Testis (tissue), 5 donors: Measurements from ENCODE around the gene FAM199X. TPM values are rescaled to one million over a fixed set of nuclear protein-coding genes. Genes with fewer than 3 reads are reported as not detected.
A peak's percentile ranks its signal among the peaks of the same experiment; 100 is the strongest.

ENCODE experiments used
- DNase-seq: peaks from one replicate; pipeline ENCODE4 v3.0.0-alpha.2; 2019
- H3K27ac ChIP-seq, 2 donors: fragments of 200-600 bp; sonication (generic); one replicate each; pipeline ENCODE4 v1.5.1; 2019
- H3K27me3 ChIP-seq: fragments of 200-600 bp; sonication (generic); one replicate; pipeline ENCODE4 v1.5.1; 2019
- H3K36me3 ChIP-seq: fragments of 200-600 bp; sonication (generic); one replicate; pipeline ENCODE4 v1.5.1; 2017; ENCODE audit warnings: low read depth; ENCODE audit errors: missing control alignments
- H3K4me1 ChIP-seq: fragments of 200-600 bp; sonication (generic); one replicate; pipeline ENCODE4 v1.5.1; 2019
- H3K4me3 ChIP-seq, 2 donors: fragments of 200-600 bp; sonication (generic); one replicate each; pipeline ENCODE4 v1.5.1; 2017 to 2019
- H3K9me3 ChIP-seq: fragments of 200-600 bp; sonication (generic); one replicate; pipeline ENCODE4 v1.5.1; 2017
- CTCF ChIP-seq, 3 experiments: fragments of 450-650 bp in 2 of 3; fragments of 200-600 bp in 1 of 3; sonication (generic) in 1 of 3; IDR thresholded peaks; one replicate each; pipeline ENCODE4 v1.5.1; 2016 to 2019; ENCODE audit warnings: antibody characterized with exemption in 3 of 3, mild to moderate bottlenecking in 2 of 3, moderate library complexity in 1 of 3
- POLR2A ChIP-seq: fragments of 450-650 bp; IDR thresholded peaks from one replicate; pipeline ENCODE4 v1.6.1; 2017; ENCODE audit warnings: antibody characterized with exemption, mild to moderate bottlenecking, moderate library complexity
- WGBS, 2 donors: methylation state at CpG; one replicate each; pipeline ENCODE4 v1.1.5; 2018; 5-methylcytosine and 5-hydroxymethylcytosine counted together
- intact Hi-C: fragments of 100-400 bp; cut with DNase I; formaldehyde crosslinking; loops from one replicate; pipeline ENCODE4 v1.15.1; 2023; ENCODE audit warnings: low total_unique reads
- long read RNA-seq, 2 donors: transcript quantifications; one replicate each; lab custom pipeline, GENCODE V29; 2026
- polyA plus RNA-seq: library from polyadenylated mRNA; stranded (reverse); fragments of 350-450 nt; fragmentation: Illumina TruSeq; extraction: RNeasy Lipid Tissue Mini Kit (QIAGEN cat#74804); gene quantifications from one replicate; pipeline ENCODE4 v1.2.3, GENCODE V29; 2014; ENCODE audit warnings: low read depth, low replicate concordance; ENCODE audit not compliant: insufficient read depth
- total RNA-seq, 2 donors: library from RNA; depleted of rRNA; stranded (reverse); fragments of >200 nt; gene quantifications; one replicate each; pipeline ENCODE4 v1.2.3, GENCODE V29; 2016

The FAM199X gene
- total RNA-seq = 10 to 100 TPM; 33.8 to 35.6 TPM
- 20.9 TPM for polyA plus RNA-seq
- long read RNA-seq, donor 1, full-length matches to known transcripts = 3 of 3 reads
- long read RNA-seq, donor 1, partial matches to known transcripts = 0 of 3 reads
- long read RNA-seq, donor 1, other reads (novel, unspliced or antisense) = 0 of 3 reads
- long read RNA-seq, donor 2, full-length matches to known transcripts = 4 of 4 reads
- long read RNA-seq, donor 2, partial matches to known transcripts = 0 of 4 reads
- long read RNA-seq, donor 2, other reads (novel, unspliced or antisense) = 0 of 4 reads

GRCh38 chrX:104165894-104166734 is at the start of gene FAM199X:
FAM199X (plus strand) TSS chrX:104166453; CDS start chrX:104166786, 333 bp downstream.
- Histone ChIP-seq H3K27me3 (no peaks in the 10 kb centered on the region), H3K9me3 (no peaks in the 10 kb centered on the region), H3K27ac (peak within 1 kb of the TSS; percentile 76 to 82), H3K4me1 (peaks cover 2% of the 10 kb centered on the region), H3K36me3 (no peaks in the 10 kb centered on the region), H3K4me3 (peak within 1 kb of the TSS; percentile 62 to 76)
- WGBS, 2 donors = 1 to 3% methylated on average over 6 to 43 of the region's 71 CpGs
- DNase-seq = peak; percentile 88
- intact Hi-C loops = no loop called here
- peak; percentile 17 for TF ChIP-seq POLR2A
- TF ChIP-seq CTCF (IDR thresholded peaks at IDR 0.05) = peak; percentile 55 to 78 (median 73)

- no peak for TF ChIP-seq POLR2A
- TF ChIP-seq CTCF (IDR thresholded peaks at IDR 0.05) = no peak
- Histone ChIP-seq H3K27me3 (no peaks in the 10 kb centered on the region), H3K4me3 (no peak overlapping the region), H3K4me1 (peaks cover 3% of the 10 kb centered on the region), H3K27ac (no peak overlapping the region), H3K9me3 (no peaks in the 10 kb centered on the region), H3K36me3 (no peaks in the 10 kb centered on the region)
- intact Hi-C loops = no loop called here
- DNase-seq = no peak
Measured at GRCh38 chrX:104117759-104118158, 48.5 kb upstream of the FAM199X start.

DNA sequence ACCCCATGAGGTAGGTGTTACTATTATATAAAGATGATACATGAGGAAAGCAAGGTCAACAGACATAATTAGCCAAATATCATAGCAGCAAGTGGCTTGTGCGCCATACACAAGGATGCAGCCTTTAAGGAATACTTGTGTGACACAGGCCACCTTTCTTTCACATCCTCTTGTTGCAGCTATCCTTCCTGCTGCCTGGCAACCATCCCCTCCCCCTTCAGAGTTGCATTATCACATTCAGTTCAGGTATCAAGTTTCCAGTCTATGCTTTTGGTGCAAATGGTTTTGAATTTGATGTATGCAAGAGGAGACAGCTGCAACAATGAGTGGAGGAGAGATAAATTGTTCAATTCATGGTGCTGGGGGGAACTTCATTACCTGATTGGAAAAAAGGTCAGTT is 47.5 kb upstream of the FAM199X start:
- intact Hi-C loops = no loop called here
- 100% methylated on average over 1 of the region's 1 CpG; no CpG with 5 or more reads in 1 of the 2 donors for WGBS, 2 donors
- no peaks in the 10 kb centered on the region for H3K9me3 ChIP-seq
- no peak for TF ChIP-seq CTCF (IDR thresholded peaks at IDR 0.05)
- TF ChIP-seq POLR2A = no peak
- H3K27ac ChIP-seq = no peak overlapping the region
- H3K27me3 ChIP-seq = no peaks in the 10 kb centered on the region
- DNase-seq = no peak
- H3K4me1 ChIP-seq = peaks cover under 1% of the 10 kb centered on the region
- H3K4me3 ChIP-seq = no peak overlapping the region
- H3K36me3 ChIP-seq = no peaks in the 10 kb centered on the region

GRCh38 chrX:104122829-104123228 is 43.4 kb upstream of the FAM199X start:
- WGBS, 2 donors = 81 to 86% methylated on average over 5 of the region's 5 CpGs
- Histone ChIP-seq H3K4me1 (no peaks in the 10 kb centered on the region), H3K9me3 (no peaks in the 10 kb centered on the region), H3K27me3 (no peaks in the 10 kb centered on the region), H3K4me3 (no peak overlapping the region), H3K36me3 (no peaks in the 10 kb centered on the region), H3K27ac (no peak overlapping the region)
- TF ChIP-seq CTCF (IDR thresholded peaks at IDR 0.05) (no peak), POLR2A (no peak)
- DNase-seq = no peak
- intact Hi-C loops = no loop called here
